Measurements from ENCODE around the gene EPN2. TPM values are rescaled to one million over a fixed set of nuclear protein-coding genes. Genes with fewer than 3 reads are reported as not detected.

Gene EPN2
- total RNA-seq, 2 donors from 2014 or later = 74.1 to 82.2 TPM

- ATAC-seq = no peak
- DNase-seq = no peak
- intact Hi-C loops (cut with DNase I) = no loop called here
Measured at GRCh38 chr17:19284005-19284959, 47.1 kb downstream of the EPN2 start.

- intact Hi-C loops (cut with DNase I) = no loop called here
- no peak for ATAC-seq
- DNase-seq = no peak
Measured at GRCh38 chr17:19285213-19285900, 48.2 kb downstream of the EPN2 start.

GRCh38 chr17:19286751-19287341, 49.7 kb downstream of the EPN2 start:
- DNase-seq (no peak), ATAC-seq (no peak)
- intact Hi-C loops (cut with DNase I) = no loop called here

- intact Hi-C loops (cut with DNase I) = no loop called here
- no peak for DNase-seq
Measured at GRCh38 chr17:19287651-19288050, 50.5 kb downstream of the EPN2 start.

GRCh38 chr17:19288453-19288852, 51.3 kb downstream of the EPN2 start:
- intact Hi-C loops (cut with DNase I) = no loop called here
- peak in 1 of 2 donors; percentile 33 for ATAC-seq

More at GRCh38 chr17:19287651-19288050, 50.5 kb downstream of the EPN2 start:
- ATAC-seq = no peak

GRCh38 chr17:19290066-19290705, 53.0 kb downstream of the EPN2 start:
- DNase-seq (no peak), ATAC-seq (no peak)
- intact Hi-C loops (cut with DNase I) = no loop called here

More at GRCh38 chr17:19288453-19288852, 51.3 kb downstream of the EPN2 start:
- no peak for DNase-seq

GRCh38 chr17:19291646-19292376, 54.6 kb downstream of the EPN2 start:
- intact Hi-C loops (cut with DNase I) = no loop called here
- DNase-seq = no peak
- no peak for ATAC-seq

- intact Hi-C loops (cut with DNase I) = no loop called here
- ATAC-seq = no peak
- DNase-seq = no peak
Measured at GRCh38 chr17:19292377-19292711, 55.2 kb downstream of the EPN2 start.

- no peak for DNase-seq
- intact Hi-C loops (cut with DNase I) = no loop called here
- ATAC-seq = no peak
Measured at GRCh38 chr17:19294443-19294842, 57.3 kb downstream of the EPN2 start.

GRCh38 chr17:19295473-19296135, 58.4 kb downstream of the EPN2 start:
- no peak for DNase-seq
- no peak for ATAC-seq
- intact Hi-C loops (cut with DNase I) = no loop called here

GRCh38 chr17:19296786-19297778, 59.9 kb downstream of the EPN2 start:
- intact Hi-C loops (cut with DNase I) = no loop called here
- DNase-seq (no peak), ATAC-seq (no peak)

GRCh38 chr17:19298569-19299213, 61.5 kb downstream of the EPN2 start:
- DNase-seq (no peak), ATAC-seq (no peak)
- intact Hi-C loops (cut with DNase I) = no loop called here

GRCh38 chr17:19299214-19299747, 62.1 kb downstream of the EPN2 start:
- ATAC-seq = no peak
- intact Hi-C loops (cut with DNase I) = no loop called here

GRCh38 chr17:19299866-19300265, 62.7 kb downstream of the EPN2 start:
- no peak for DNase-seq
- intact Hi-C loops (cut with DNase I) = no loop called here
- ATAC-seq = no peak

More at GRCh38 chr17:19299214-19299747, 62.1 kb downstream of the EPN2 start:
- no peak for DNase-seq

GRCh38 chr17:19301274-19301951, 64.2 kb downstream of the EPN2 start:
- intact Hi-C loops (cut with DNase I) = no loop called here
- peak in 1 of 2 donors; percentile 38 for ATAC-seq
- peak; percentile 34 for DNase-seq

- no peak for DNase-seq
- intact Hi-C loops (cut with DNase I) = loop anchor here in 1 of 2 donors (2.0 kb wide), 1 partner anchor 33 kb away; no protein-coding TSS in a partner anchor
- no peak for ATAC-seq
Measured at GRCh38 chr17:19301973-19302372, 64.8 kb downstream of the EPN2 start.
